G401 (cell line): ENCODE measurements around the gene NCAPD3. TPM values are rescaled to one million over a fixed set of nuclear protein-coding genes. Genes with fewer than 3 reads are reported as not detected.
A peak's percentile ranks its signal among the peaks of the same experiment; 100 is the strongest.
"Not testable (repeated sequence)": the region's sequence is repeated elsewhere in the genome, so short reads cannot be mapped to it uniquely, and the experiment has no call there.

Experiments used
- DNase-seq: peaks from one replicate; pipeline ENCODE4 v3.0.0-alpha.2; 2015; ENCODE audit warnings: low spot score
- in situ Hi-C: cut with HindIII; loops from 2 replicates; pipeline ENCODE4 v1.10.0; 2016; ENCODE audit warnings: low sequenced_read_pairs, mixed read lengths
- total RNA-seq: library from RNA; depleted of rRNA; stranded (reverse); fragments of >200 nt; shearing (Covaris generic); gene quantifications from 2 replicates; pipeline ENCODE4 v1.2.3, GENCODE V29; 2014

Gene NCAPD3
- total RNA-seq, 1 experiment from 2014 or later, result 49.5 TPM

DNA sequence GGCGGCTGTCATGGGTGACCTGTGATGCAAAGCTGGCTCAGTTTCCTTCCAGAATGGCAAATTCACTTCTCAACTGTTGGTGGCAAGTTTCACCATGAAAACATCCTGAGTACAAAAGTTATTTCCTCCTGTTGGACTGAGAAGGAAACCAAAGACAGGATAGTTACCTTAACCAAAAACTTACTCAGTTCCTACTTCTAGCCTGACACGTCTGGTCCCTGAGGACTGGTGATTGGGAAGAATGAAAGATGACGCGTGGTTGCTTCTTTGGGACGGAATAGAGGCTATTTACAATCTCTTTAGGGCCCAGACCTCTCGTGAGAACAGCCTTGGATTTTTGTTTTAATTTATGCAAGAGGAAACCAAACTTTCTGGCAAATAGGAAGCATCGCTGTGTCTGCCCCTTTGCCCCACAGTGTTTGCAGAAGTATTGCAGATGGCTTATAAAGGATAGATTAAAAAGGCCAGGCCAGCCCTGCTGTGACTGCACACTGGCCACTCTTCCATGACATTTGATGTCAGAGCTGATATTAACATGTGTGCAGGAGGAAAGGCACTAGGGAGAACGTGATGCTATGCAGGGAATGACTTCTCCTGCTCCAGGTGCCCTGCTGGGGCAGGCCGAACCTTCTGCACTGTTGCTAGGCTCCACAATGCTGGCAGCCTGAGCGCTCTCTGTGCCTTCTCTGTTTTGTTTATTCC is 8.3 kb upstream of the NCAPD3 start:
- in situ Hi-C loops, result no loop called here
- DNase-seq, result no peak

DNA sequence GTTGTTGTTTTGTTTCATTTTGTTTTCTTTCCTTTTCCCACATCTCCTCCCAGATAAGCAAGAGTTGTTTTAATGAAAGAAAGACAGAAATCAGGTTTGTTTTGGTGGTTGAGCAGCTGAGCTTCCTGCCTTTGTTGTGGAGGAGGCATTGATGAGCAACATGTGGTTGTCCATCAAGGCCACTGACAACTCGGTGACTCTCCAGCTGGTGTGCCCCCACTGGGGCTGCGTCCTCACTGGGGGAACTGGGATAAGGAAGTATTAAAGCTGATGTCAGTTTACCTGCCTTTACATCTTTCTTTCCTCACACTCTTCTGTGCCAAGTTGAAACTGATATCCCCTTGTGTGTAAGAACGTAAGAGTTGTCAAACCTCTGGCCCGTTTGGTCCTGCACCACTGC is 6.6 kb upstream of the NCAPD3 start:
- DNase-seq, result no peak
- in situ Hi-C loops, result no loop called here

DNA sequence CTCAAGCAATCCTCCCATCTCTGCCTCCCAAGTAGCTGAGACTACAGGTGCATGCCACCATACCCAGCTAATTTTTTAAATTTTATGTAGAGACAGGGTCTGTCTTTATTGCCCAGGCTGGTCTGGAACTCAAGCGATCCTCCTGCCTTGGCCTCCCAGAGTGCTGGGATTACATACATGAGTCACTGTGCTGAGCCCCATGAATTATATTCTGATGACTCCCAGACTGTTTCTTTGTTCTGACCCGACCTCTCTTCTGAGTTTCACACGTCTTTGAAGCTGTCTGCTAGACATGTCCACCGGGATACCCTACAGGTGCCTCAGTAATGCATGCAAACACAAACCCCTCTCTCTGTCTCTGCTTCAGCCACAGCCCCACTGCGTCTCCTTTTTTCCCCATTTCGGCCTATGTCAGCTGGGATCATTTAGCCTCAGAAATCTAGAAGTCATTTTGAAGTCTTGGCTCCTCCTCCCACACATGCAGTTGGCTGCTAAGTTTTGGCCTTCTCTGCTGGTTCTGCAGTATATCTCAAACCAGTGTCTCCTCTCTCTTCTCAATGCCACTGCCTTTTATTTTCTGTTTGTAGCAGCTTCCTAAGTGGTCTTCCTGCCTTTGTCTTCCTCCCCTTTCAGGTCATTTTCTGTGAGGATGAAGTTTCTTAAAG is 5.5 kb upstream of the NCAPD3 start:
- in situ Hi-C loops, result no loop called here
- no peak for DNase-seq

DNA sequence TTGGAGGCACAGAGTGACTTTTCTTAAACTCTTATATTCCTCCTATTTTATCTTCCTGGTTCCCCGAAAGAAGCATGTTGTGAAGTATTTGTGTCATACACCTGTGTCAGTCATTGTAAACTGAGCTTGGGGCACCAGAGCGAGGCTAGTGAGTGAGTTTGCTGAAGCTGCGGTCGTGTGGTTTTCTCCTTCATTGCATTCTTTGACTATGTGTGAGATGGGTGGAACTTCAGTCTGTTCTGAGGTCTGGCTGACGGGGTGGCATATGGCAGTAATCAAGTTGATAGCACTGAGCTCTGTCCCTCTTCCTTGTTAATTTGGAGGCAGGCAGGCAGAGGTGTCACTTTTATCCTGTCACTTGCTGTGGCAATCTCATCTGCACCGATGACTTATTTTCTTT is 4.9 kb upstream of the NCAPD3 start:
- in situ Hi-C loops, result no loop called here
- no peak for DNase-seq

DNA sequence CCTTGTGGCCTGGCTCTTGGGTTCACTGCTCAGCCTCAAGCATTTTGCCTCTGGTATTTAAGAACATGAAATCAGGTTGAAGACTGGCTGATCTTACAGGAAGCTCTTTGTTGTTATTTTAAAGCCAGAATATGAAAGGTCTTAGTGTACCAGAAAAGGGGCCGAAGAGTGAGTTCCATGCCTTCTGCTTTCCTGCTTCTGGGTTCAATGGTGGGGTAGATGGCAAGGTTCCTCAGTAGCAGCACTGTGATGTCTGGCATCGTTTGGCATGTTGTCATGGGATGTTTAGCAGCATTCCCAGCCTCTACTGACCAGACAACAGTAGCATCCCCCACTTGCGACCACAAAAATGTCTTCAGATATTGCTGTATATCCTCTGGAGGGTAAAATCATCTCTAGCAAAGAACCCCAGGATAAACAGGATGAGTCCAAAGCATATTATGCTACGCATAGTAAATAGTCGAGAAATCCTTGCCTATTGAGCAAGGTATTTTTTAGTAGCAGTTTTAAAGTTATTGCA is 3.1 kb upstream of the NCAPD3 start:
- in situ Hi-C loops, result no loop called here
- DNase-seq, result no peak

DNA sequence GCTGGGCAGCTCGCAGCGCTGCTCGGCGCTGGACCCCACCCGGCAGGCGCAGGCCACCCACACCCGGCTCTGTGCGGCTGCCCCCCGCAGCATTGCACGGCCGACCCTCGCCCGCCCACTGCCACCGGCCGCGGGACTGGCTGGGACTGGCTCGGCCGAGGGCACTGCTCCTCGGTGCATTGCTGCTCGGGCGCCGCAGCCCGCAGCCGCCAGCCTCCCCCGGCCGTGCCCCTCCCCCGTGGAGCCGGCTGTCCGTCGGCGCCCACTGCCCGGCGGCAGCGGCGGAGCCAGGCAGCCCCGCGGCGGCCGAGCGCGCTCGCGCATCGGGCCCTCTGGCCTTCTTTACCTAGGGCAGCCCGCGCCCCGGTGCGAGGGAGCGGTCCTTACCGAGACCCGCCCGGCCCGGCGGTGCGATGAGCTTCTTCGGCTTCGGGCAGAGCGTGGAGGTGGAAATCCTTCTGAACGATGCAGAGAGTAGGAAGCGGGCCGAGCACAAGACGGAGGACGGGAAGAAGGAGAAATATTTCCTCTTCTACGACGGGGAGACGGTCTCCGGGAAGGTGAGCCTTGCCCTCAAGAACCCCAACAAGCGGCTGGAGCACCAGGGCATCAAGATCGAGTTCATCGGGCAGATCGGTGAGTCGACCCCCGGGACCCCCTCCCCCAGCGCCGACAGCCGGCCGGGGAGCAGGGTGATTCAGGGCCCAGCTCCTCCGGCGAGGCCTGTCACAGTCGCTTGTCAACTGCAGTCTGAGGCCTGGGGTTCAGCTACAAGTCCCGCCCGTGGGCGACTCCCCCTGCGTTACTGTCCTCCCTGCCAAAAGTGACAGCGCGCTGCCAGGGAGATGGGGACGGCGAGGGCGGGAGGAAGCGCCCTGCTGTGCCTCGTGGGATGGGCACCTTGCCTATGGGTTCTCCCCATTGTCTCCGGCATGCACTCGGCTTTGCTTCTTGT is 1.2 kb upstream of the NCAPD3 start:
- in situ Hi-C loops, result no loop called here
- DNase-seq, result peak; percentile 66

DNA sequence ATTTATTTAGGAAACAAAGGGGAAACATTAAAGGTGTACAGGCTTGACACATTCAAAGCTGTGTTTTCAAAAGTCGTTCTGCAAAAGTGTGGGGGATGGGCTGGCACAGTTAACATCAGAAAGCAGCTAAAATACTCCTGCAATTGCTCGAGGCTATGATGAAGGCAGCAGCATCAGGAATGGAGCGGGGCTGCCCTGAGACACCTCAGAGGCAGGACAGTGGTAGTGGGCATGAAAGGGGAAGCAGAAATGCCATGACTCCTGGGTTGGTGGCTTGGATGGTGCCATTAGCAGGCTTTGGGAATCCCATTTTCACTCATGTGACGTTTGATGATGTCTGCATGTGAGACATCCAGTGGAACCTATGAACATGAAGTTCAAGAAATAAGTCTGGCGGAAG is 646 bp downstream of the NCAPD3 start:
- no peak for DNase-seq

DNA sequence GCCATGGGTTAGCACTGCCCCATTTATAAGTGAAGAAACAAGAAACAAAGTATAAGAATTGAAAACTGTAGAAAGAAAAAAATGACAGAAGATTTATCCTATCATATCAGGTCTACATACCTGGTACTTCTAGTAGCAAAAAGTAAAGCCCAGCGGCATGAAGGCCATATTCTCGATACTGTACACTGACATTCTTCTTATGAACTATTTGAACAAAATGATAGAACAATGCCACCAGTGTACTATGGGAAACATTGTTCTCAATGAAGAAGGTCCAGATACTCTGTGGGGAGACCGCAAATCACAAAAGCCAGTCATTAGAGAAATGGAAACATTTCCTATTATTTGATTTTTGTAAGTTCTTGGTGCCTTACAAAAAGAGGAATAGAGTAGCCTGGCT is 7.0 kb downstream of the NCAPD3 start:
- DNase-seq, result no peak
- in situ Hi-C loops, result no loop called here

More for the DNA sequence above, 646 bp downstream of the NCAPD3 start:
- in situ Hi-C loops, result no loop called here

DNA sequence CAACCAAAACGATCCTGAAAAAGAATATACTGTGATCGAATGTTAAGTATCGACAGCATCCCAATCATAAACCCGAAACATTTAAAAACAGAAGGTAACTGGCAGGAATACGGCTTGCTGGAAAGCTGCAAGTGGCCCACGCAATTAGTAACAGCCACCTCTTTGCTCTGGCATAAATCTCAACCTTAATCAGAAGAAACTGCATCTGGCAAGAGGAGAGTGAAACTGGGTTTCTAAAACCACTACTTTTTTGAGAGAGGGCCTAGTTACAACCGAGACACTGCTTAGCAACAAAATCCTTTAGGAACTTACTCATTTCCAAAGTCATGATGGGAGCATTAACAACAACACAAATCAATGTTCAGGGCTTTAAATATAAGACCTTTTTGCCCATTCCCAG is 7.9 kb downstream of the NCAPD3 start:
- no peak for DNase-seq
- in situ Hi-C loops, result no loop called here

DNA sequence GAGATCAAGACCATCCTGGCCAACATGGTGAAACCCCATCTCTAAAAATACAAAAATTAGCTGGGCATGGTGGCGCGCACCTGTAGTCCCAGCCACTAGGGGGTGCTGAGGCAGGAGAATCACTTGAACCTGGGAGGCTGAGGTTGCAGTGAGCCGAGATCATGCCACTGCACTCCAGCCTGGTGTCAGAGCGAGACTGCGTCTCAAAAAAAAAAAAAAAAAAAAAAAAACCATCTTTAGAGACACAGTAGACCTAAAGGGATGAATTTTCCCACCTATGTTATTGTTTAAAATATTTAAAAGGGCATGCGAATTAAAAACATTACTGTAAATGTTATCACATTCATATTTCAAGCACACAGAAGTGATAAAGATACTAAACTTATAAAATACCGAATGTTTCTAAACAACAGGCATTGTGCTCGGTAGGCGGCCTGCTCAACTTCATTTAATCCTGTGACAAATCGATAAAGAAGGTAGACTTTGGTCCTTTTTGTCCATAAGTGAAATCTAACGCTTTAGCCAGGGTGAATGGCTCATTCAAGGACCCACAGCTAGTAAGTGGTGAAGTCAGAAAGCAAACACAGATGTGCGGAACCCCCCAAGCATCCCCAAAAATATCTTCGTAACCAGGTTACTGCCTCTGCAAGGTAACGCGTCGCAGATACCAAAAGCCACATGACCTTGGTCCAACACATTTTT is 16.1 kb downstream of the NCAPD3 start:
- in situ Hi-C loops, result no loop called here
- DNase-seq, result no peak

DNA sequence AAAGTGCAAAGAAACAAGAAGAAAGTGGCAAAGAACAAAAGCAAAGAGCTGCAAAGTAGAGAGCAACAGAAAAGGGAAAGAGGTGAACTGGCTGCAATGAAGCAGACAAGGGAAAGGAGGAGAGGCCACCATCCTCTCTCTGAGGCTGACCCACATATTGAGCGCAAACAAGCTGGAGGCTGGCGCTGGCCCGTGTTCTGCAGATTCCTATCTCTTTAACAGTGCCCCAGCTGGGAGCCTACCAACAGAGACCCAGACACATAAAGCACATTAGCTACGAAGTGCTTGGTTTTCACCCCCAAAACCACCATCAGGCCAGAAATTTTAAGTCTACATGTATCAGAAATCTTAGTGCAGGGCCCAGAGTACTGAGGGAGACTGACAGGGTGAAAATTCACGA is 17.6 kb downstream of the NCAPD3 start:
- DNase-seq, result no peak
- in situ Hi-C loops, result no loop called here

DNA sequence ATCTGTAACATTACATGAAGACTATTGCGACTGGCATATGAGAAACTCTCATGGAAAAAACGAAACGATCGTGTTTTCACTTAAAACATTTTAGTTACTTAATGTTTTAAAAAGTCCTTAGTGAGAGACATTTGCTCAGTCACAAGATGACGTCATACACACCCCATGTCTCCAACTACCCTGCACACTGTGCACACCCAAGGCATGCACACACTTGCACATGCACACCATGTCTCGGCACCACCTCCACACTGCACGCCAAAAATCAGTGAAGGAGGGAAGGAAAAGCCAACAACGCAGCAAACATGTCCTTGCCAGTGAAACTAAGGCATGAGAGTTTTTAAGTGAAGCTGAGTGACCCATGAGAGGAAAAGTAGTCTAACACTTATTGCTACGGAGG is 18.0 kb downstream of the NCAPD3 start:
- in situ Hi-C loops, result no loop called here
- DNase-seq, result no peak

DNA sequence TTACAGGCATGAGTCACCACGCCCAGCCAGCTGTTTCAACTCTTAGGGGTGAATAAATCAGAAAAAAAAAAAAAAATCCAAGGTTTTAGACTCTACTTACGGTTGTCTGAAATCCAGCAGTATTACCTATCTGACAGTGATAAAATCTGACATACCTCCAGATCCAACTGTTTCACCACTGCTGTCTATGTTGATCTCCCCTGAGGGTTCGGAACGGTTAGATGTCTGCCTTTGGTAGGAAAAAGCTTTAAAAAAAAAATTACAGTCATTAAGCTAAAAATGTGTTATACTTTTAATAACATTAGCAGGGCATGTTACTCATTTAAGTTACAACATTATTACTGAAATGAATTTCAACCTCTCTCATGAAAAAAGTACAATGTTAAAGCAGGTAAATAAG is 21.1 kb downstream of the NCAPD3 start:
- in situ Hi-C loops, result no loop called here
- DNase-seq, result no peak

DNA sequence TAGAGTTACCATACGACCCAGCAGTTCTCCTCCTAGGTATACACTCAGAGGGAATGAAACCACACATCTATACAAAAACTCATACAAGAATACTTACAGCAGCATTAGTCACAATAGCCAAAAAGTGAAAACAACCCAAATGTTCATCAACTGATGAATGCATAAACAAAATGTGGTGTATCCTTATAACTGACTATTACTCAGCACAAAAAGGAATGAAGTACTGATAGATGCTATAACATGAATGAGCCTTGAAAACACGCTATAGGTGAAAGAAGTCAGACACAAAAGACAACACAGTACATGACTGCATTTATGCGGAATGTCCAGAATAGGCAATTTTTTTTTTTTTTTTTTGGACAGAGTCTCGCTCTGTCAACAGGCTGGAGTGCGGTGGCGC is 23.1 kb downstream of the NCAPD3 start:
- in situ Hi-C loops, result no loop called here

DNA sequence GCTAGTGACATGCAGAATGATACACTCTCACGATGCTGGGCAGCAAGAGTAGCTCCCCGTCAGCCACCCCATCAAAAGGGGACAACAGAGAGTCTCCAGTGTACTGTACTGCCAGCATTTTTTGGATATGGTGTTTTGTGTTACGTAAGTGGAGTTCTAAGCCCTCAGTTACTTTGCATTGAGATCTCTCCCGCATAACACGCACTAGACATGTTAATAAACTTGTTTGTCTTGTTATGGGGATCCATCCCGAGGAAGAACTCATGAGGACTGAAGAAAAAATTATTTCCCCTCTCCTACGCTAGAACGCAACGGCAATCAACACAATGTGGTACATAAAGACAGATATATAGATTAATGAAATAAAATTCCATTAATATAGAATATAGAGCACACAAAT is 24.2 kb downstream of the NCAPD3 start:
- in situ Hi-C loops, result no loop called here
- DNase-seq, result no peak

More for the DNA sequence above, 23.1 kb downstream of the NCAPD3 start:
- no peak for DNase-seq

DNA sequence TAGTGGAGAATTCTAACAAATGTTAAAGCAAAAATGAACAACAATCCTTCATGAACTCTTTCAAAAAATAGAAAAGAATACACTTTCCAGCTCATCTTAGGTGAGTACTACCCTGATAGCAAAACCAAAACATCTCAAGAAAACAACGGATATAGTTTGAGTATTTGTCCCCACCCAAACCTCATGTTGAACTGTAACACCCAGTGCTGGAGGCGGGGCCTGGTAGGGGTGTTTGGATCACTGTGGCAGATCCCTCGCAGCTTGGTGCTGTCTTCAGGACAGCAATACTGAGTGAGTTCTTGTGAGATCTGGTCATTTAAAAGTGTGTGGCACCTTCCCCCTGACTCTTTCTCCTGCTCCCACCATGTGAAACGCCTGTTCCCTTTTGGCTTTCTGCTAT is 27.0 kb downstream of the NCAPD3 start:
- no peak for DNase-seq
- in situ Hi-C loops, result no loop called here

DNA sequence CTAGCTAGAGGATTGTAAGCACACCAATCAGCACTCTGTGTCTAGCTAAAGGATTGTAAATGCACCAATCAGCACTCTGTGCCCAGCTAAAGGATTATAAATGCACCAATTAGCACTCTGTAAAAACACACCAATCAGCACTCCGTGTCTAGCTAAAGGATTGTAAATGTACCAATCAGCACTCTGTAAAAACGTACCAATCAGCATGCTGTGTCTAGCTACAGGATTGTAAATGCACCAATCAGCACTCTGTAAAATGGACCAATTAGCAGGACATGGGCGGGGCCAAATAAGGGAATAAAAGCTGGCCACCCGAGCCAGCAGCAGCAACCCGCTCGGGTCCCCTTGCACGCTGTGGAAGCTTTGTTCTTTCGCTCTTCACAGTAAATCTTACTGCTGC is 35.7 kb downstream of the NCAPD3 start:
- DNase-seq, in situ Hi-C loops: not testable (repeated sequence)

DNA sequence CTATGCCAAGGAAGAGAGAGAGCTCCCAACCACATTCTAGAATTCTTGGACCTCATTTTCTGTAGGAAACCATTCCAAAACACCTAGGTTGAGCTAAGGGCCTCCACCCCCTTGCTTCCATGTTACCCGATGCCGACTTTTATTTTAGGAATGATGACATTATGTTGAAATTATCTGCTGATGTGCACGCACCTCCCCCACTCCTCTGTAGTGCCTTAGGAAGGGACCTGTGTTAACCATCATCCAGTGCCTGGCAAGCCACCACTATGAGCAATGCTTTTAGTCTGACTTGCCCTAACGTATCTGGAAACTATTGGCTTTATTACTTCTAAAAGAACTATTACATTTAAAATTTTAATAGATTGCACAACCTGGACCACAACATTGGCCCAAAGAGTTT is 42.1 kb downstream of the NCAPD3 start:
- DNase-seq, result no peak
- in situ Hi-C loops, result no loop called here

DNA sequence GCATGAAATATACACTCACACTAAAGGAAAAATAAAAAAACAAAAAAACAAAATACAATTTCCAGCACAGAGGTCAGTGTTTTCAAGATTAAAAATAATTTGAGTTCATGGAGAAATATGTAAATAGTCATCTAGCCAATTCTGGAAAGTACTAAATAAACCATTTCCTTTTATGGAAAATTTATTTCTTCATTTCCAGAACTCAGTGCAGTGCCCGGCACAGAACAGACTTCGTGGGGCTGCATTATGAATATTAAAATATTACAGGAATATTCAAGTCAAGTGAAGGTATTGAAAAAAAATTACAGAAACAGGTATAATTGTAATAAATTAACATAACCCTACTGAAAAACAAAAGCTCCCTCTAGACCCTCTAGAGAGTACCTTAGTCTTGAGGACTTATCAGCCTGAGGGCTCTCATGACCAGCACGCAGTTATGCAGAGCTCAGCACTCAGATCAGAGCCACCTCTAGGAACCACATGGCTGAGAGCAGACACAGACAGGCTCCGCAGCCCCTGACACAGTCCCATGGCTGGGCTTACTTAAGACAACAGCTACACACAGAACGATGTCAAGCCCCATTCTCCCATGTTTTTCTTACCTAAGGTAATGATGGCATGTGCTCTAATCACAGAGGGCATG is 45.6 kb downstream of the NCAPD3 start:
- DNase-seq, result no peak

More for the DNA sequence above, 45.6 kb downstream of the NCAPD3 start:
- in situ Hi-C loops, result no loop called here
